ENCODE measurements around the gene ABCG4. TPM values are rescaled to one million over a fixed set of nuclear protein-coding genes. Genes with fewer than 3 reads are reported as not detected.
A peak's percentile ranks its signal among the peaks of the same experiment; 100 is the strongest.

Gene ABCG4
- total and polyA plus RNA-seq, 9 of the 15 experiments (the other 6 are each of a cell fraction or from before 2014, with no cell fraction given), result 0.03 to 0.11 (median 0.07) TPM; not detected in 4

DNA sequence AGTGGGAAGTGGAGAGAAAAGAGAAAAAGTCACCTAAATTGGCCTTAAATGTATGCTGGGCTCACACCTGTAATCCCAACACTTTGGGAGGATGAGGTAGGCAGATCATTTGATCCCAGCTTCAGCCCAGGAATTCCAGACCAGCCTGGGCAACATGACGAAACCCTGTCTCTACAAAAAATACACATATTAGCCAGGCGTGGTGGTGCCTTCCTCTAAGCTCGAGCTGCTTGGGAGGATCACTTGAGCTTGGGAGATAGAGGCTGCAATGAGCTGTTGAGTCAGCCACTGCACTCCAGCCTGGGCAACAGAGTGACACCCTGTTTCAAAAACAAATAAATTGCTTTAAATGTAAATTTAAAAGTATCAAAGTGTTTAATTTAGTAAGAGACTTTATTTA lies 61.2 kb downstream of the ABCG4 start:
- Histone ChIP-seq H3K9me1 (ENCODE audit: control insufficient read depth, insufficient read depth, low read length) (no peaks in the 10 kb centered on the region), H3K36me3 (ENCODE audit: control insufficient read depth, insufficient read depth, low read length) (no peaks in the 10 kb centered on the region), H3K4me2 (ENCODE audit: insufficient read depth, low read length) (no peak overlapping the region), H3K79me2 (ENCODE audit: control insufficient read depth, insufficient read depth, low read length) (peaks cover 72% of the 10 kb centered on the region), H3K4me1 (replicated peaks in 1 of 2; ENCODE audit: control insufficient read depth in 2 of 2, insufficient read depth in 2 of 2, low read length in 2 of 2) (peaks cover 11 to 12% of the 10 kb centered on the region in 2 experiments; a peak in 4 of 5 replicates), H3K4me3 (no peak overlapping the region), H3K9me3 (replicated peaks; ENCODE audit: control insufficient read depth, insufficient read depth, low read depth, low read length) (no peaks in the 10 kb centered on the region), H3K27ac (ENCODE audit: extremely low read depth, low read depth, low read length) (peak overlapping the region; percentile 23; the same call in 1 of the 3 replicates), H3K27me3 (ENCODE audit: control insufficient read depth in 2 of 2, insufficient read depth in 2 of 2, low read length in 2 of 2) (no peaks in the 10 kb centered on the region), H3K9ac (ENCODE audit: insufficient read depth in 1 of 2, low read depth in 2 of 2, low read length in 2 of 2) (peak overlapping the region in 1 of 2 experiments; percentile 2; a peak in 2 of 4 replicates), H4K20me1 (replicated peaks; ENCODE audit: control insufficient read depth, insufficient read depth, low read length) (0 out of 2 replicates have a peak, but pooled peaks cover 7% of the 10 kb centered on the region), H2AFZ (ENCODE audit: low read depth, low read length) (no peak overlapping the region)
- ChIA-PET CTCF (ENCODE audit: low intra/inter-chr PET ratio) (no interaction called here), POLR2A (interaction anchor here (0.6 to 1.4 kb wide), 7 partner anchors 12 to 676 kb away, joined by 3 to 9 read pairs (median 3); no protein-coding TSS in a partner anchor)
- intact Hi-C loops (cut with micrococcal nuclease) (no loop called here), in situ Hi-C loops (cut with MboI) (no loop called here)
- peak in 1 of 4 experiments; percentile 38 for DNase-seq (ENCODE audit: extremely low read depth in 1 of 4, low spot score in 3 of 4)
- peak; percentile 52 for FAIRE-seq
- WGBS (ENCODE audit: insufficient coverage, low coverage, missing lambda C conversion rate), result 47% methylated on average over 3 of the region's 3 CpGs
- no TSS peak for BruUV-seq (replicated peaks)
- ATAC-seq, result no peak
- TF ChIP-seq GATAD2B (IDR thresholded peaks at IDR 0.05; ENCODE audit: borderline replicate concordance) (no peak), RFX1 (IDR thresholded peaks at IDR 0.05) (no peak), ADNP (tag; IDR thresholded peaks at IDR 0.05) (no peak), ZNF3 (CRISPR knock-in tag; IDR thresholded peaks at IDR 0.05) (no peak), MTA1 (IDR thresholded peaks at IDR 0.05; ENCODE audit: borderline replicate concordance) (no peak), CREBBP (IDR thresholded peaks at IDR 0.05; ENCODE audit: low read depth, low read length) (no peak), GABPA (tag; conservative IDR thresholded peaks at IDR 0.05; ENCODE audit: low read depth) (no peak), SMARCE1 (IDR thresholded peaks at IDR 0.05) (no peak), SOX6 (IDR thresholded peaks at IDR 0.05) (no peak)
- TF ChIP-seq, protein P1, sequence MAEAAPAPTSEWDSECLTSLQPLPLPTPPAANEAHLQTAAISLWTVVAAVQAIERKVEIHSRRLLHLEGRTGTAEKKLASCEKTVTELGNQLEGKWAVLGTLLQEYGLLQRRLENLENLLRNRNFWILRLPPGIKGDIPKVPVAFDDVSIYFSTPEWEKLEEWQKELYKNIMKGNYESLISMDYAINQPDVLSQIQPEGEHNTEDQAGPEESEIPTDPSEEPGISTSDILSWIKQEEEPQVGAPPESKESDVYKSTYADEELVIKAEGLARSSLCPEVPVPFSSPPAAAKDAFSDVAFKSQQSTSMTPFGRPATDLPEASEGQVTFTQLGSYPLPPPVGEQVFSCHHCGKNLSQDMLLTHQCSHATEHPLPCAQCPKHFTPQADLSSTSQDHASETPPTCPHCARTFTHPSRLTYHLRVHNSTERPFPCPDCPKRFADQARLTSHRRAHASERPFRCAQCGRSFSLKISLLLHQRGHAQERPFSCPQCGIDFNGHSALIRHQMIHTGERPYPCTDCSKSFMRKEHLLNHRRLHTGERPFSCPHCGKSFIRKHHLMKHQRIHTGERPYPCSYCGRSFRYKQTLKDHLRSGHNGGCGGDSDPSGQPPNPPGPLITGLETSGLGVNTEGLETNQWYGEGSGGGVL (CRISPR knock-in tag; IDR thresholded peaks at IDR 0.05), result no peak
- TF ChIP-seq, protein P2, sequence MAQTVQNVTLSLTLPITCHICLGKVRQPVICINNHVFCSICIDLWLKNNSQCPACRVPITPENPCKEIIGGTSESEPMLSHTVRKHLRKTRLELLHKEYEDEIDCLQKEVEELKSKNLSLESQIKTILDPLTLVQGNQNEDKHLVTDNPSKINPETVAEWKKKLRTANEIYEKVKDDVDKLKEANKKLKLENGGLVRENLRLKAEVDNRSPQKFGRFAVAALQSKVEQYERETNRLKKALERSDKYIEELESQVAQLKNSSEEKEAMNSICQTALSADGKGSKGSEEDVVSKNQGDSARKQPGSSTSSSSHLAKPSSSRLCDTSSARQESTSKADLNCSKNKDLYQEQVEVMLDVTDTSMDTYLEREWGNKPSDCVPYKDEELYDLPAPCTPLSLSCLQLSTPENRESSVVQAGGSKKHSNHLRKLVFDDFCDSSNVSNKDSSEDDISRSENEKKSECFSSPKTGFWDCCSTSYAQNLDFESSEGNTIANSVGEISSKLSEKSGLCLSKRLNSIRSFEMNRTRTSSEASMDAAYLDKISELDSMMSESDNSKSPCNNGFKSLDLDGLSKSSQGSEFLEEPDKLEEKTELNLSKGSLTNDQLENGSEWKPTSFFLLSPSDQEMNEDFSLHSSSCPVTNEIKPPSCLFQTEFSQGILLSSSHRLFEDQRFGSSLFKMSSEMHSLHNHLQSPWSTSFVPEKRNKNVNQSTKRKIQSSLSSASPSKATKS (CRISPR knock-in tag; IDR thresholded peaks at IDR 0.05), result no peak
- TF ChIP-seq, protein P3, sequence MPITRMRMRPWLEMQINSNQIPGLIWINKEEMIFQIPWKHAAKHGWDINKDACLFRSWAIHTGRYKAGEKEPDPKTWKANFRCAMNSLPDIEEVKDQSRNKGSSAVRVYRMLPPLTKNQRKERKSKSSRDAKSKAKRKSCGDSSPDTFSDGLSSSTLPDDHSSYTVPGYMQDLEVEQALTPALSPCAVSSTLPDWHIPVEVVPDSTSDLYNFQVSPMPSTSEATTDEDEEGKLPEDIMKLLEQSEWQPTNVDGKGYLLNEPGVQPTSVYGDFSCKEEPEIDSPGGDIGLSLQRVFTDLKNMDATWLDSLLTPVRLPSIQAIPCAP (CRISPR knock-in tag; IDR thresholded peaks at IDR 0.05; ENCODE audit: borderline replicate concordance), result no peak
- TF ChIP-seq, protein P4, sequence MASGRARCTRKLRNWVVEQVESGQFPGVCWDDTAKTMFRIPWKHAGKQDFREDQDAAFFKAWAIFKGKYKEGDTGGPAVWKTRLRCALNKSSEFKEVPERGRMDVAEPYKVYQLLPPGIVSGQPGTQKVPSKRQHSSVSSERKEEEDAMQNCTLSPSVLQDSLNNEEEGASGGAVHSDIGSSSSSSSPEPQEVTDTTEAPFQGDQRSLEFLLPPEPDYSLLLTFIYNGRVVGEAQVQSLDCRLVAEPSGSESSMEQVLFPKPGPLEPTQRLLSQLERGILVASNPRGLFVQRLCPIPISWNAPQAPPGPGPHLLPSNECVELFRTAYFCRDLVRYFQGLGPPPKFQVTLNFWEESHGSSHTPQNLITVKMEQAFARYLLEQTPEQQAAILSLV (tag; IDR thresholded peaks at IDR 0.05), result no peak
- TF ChIP-seq, protein P5, sequence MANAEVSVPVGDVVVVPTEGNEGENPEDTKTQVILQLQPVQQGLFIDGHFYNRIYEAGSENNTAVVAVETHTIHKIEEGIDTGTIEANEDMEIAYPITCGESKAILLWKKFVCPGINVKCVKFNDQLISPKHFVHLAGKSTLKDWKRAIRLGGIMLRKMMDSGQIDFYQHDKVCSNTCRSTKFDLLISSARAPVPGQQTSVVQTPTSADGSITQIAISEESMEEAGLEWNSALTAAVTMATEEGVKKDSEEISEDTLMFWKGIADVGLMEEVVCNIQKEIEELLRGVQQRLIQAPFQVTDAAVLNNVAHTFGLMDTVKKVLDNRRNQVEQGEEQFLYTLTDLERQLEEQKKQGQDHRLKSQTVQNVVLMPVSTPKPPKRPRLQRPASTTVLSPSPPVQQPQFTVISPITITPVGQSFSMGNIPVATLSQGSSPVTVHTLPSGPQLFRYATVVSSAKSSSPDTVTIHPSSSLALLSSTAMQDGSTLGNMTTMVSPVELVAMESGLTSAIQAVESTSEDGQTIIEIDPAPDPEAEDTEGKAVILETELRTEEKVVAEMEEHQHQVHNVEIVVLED (CRISPR knock-in tag; IDR thresholded peaks at IDR 0.05), result no peak
